Body of pancreas (tissue), 4 donors: Measurements from ENCODE around the gene NXPE1.

Experiments used
- POLR2A ChIP-seq, 3 donors: fragments of 450-650 bp; IDR thresholded peaks; one replicate each; pipeline ENCODE4 v1.6.1; 2016; ENCODE audit warnings: antibody characterized with exemption in 3 of 3, mild to moderate bottlenecking in 2 of 3
- TF ChIP-seq, protein P1 (sequence below), 7 experiments: fragments of 450-650 bp in 4 of 7; fragments of 200-600 bp in 3 of 7; sonication (generic) in 3 of 7; IDR thresholded peaks; one replicate each; pipeline ENCODE4 v1.5.1; 2016 to 2019; ENCODE audit warnings: antibody characterized with exemption in 7 of 7

DNA sequence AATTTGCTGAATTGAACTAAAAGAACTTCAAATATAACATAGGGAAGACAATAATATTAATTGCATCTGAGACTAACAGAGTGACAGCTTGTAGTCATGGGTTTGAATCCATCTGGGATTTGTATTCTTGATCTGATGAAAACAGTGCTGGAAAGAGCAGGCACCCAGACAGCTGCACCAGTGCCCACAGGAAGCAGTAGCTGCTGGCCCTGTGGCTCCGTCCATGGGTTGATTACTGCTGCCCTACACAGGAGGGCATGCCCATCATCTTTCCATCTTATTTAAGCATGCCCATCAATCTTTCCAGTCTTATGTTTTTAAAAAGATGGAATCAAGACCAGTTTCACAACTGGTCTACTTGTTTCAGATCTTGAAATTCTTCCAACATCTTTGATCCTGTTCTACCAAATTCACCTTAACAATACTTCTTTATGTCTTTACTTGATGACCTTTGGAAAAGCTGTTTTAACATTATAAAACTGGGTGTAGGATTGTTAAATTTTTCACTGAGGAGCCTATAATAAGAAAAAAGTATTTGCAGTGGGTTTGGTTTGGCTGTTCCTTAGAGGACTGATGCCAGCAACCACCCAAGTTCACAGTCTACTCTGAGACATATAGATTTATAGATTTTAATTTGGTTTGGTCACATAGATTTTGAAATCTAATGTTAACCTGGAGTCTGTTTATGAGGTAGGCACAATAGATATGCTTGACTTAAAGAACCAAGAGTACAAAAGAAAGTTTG, 36.7 kb upstream of the NXPE1 start:
- TF ChIP-seq, protein P1, sequence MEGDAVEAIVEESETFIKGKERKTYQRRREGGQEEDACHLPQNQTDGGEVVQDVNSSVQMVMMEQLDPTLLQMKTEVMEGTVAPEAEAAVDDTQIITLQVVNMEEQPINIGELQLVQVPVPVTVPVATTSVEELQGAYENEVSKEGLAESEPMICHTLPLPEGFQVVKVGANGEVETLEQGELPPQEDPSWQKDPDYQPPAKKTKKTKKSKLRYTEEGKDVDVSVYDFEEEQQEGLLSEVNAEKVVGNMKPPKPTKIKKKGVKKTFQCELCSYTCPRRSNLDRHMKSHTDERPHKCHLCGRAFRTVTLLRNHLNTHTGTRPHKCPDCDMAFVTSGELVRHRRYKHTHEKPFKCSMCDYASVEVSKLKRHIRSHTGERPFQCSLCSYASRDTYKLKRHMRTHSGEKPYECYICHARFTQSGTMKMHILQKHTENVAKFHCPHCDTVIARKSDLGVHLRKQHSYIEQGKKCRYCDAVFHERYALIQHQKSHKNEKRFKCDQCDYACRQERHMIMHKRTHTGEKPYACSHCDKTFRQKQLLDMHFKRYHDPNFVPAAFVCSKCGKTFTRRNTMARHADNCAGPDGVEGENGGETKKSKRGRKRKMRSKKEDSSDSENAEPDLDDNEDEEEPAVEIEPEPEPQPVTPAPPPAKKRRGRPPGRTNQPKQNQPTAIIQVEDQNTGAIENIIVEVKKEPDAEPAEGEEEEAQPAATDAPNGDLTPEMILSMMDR (IDR thresholded peaks at IDR 0.05), result no peak
- no peak for TF ChIP-seq POLR2A (IDR thresholded peaks at IDR 0.05)
